PC-9 (cell line): Measurements from ENCODE around the gene ITSN1. TPM values are rescaled to one million over a fixed set of nuclear protein-coding genes. Genes with fewer than 3 reads are reported as not detected.

Experiments used
- BruUV-seq: library from RNA; stranded (reverse); fragments of 400-500 nt; replicated peaks from 2 replicates; lab custom pipeline; 2021; lab: Mats Ljungman, UMichigan
- CTCF ChIA-PET: fragments of 300-600 bp; sonication (Branson Sonifier 250); formaldehyde crosslinking; loops from one replicate; lab custom pipeline; 2022; ENCODE audit warnings: antibody characterized with exemption; lab: Charles Lee
- POLR2A ChIA-PET: fragments of 300-600 bp; sonication (Branson Sonifier 250); formaldehyde crosslinking; loops from one replicate; lab custom pipeline; 2022; ENCODE audit warnings: antibody characterized with exemption; ENCODE audit not compliant: unreplicated experiment; lab: Charles Lee
- DNase-seq, 2 experiments: peaks; one replicate each; pipeline versions ENCODE4 v3.0.0 to v3.0.0-alpha.2; 2015 to 2022; ENCODE audit warnings: mixed read lengths in 1 of 2
- H2AFZ ChIP-seq: fragments of 200-600 bp; sonication (generic); 2 replicates; pipeline ENCODE4 v1.8.1; 2017; ENCODE audit warnings: antibody characterized with exemption
- H3F3A ChIP-seq: fragments of 200-600 bp; sonication (generic); 2 replicates; pipeline ENCODE4 v1.8.1; 2017; ENCODE audit warnings: antibody characterized with exemption, mild to moderate bottlenecking, low read depth; ENCODE audit not compliant: insufficient read depth
- H3K27ac ChIP-seq: fragments of 200-600 bp; sonication (generic); 2 replicates; pipeline ENCODE4 v1.6.1; 2016; ENCODE audit warnings: mixed run types
- H3K27me3 ChIP-seq: fragments of 200-600 bp; sonication (generic); 2 replicates; pipeline ENCODE4 v1.6.1; 2016; ENCODE audit warnings: low read depth, mixed run types; ENCODE audit not compliant: insufficient read depth
- H3K36me3 ChIP-seq: fragments of 200-600 bp; sonication (generic); 2 replicates; pipeline ENCODE4 v1.6.1; 2016; ENCODE audit warnings: low read depth, mixed run types
- H3K4me1 ChIP-seq: fragments of 200-600 bp; sonication (generic); replicated peaks from 2 replicates; pipeline ENCODE4 v1.6.1; 2016; ENCODE audit warnings: mixed run types; ENCODE audit not compliant: insufficient read depth
- H3K4me2 ChIP-seq: fragments of 200-600 bp; sonication (generic); 2 replicates; pipeline ENCODE4 v1.6.1; 2017; ENCODE audit warnings: mixed run types
- H3K4me3 ChIP-seq: fragments of 200-600 bp; sonication (generic); 2 replicates; pipeline ENCODE4 v1.6.1; 2016; ENCODE audit warnings: mixed run types
- H3K79me2 ChIP-seq: fragments of 200-600 bp; sonication (generic); 2 replicates; pipeline ENCODE4 v1.6.1; 2017; ENCODE audit warnings: low read depth, mixed run types
- H3K9me2 ChIP-seq: fragments of 200-600 bp; sonication (generic); 2 replicates; pipeline ENCODE4 v1.8.1; 2017; ENCODE audit warnings: mild to moderate bottlenecking; ENCODE audit not compliant: insufficient read depth
- H3K9me3 ChIP-seq: fragments of 200-600 bp; sonication (generic); 2 replicates; pipeline ENCODE4 v1.8.1; 2016; ENCODE audit warnings: low read depth; ENCODE audit not compliant: insufficient read depth
- H4K20me1 ChIP-seq: fragments of 200-600 bp; sonication (generic); 2 replicates; pipeline ENCODE4 v1.8.1; 2017; ENCODE audit not compliant: insufficient read depth
- CTCF ChIP-seq: fragments of 200-600 bp; sonication (generic); conservative IDR thresholded peaks from 2 replicates; pipeline ENCODE4 v1.6.1; 2017; ENCODE audit warnings: mixed run types, antibody characterized with exemption, mild to moderate bottlenecking, moderate library complexity
- EZH2 ChIP-seq: fragments of 200-600 bp; sonication (generic); IDR thresholded peaks from 2 replicates; pipeline ENCODE4 v1.8.0; 2017; ENCODE audit warnings: antibody characterized with exemption, low read depth
- intact Hi-C: fragments of 100-400 bp; cut with micrococcal nuclease; formaldehyde crosslinking; loops from one replicate; pipeline ENCODE4 v1.10.0; 2022; ENCODE audit not compliant: unreplicated experiment
- total RNA-seq: library from RNA; stranded (reverse); gene quantifications from 2 replicates; pipeline ENCODE4 v1.2.3, GENCODE V29; 2021

Gene ITSN1
- total RNA-seq, 1 experiment from 2014 or later, result 46.3 TPM

- Histone ChIP-seq H3K4me2 (no peak overlapping the region), H3F3A (no peaks in the 10 kb centered on the region), H3K27ac (no peak overlapping the region), H2AFZ (no peak overlapping the region), H3K4me3 (no peak overlapping the region), H3K4me1 (no peaks in the 10 kb centered on the region), H3K9me3 (no peaks in the 10 kb centered on the region), H3K9me2 (no peaks in the 10 kb centered on the region), H4K20me1 (no peaks in the 10 kb centered on the region), H3K79me2 (0 out of 2 replicates have a peak, but pooled peaks cover 10% of the 10 kb centered on the region), H3K27me3 (no peaks in the 10 kb centered on the region), H3K36me3 (no peaks in the 10 kb centered on the region)
- TF ChIP-seq EZH2 (no peak), CTCF (no peak)
- no TSS peak for BruUV-seq
- ChIA-PET POLR2A (no interaction called here), CTCF (interaction anchor here (0.7 kb wide), 1 partner anchor 110 kb away, joined by 5 read pairs; no protein-coding TSS in a partner anchor)
- no peak for DNase-seq
- intact Hi-C loops, result no loop called here
Measured at GRCh38 chr21:33700491-33700890, 58.2 kb downstream of the ITSN1 start.

- no peaks in the 10 kb centered on the region for H3K36me3 ChIP-seq
- ChIA-PET CTCF (no interaction called here), POLR2A (interaction anchor here (0.6 kb wide), 1 partner anchor 20 kb away, joined by 9 read pairs; no protein-coding TSS in a partner anchor)
- no peak for DNase-seq
- no peaks in the 10 kb centered on the region for H3K9me2 ChIP-seq
- no peaks in the 10 kb centered on the region for H3K9me3 ChIP-seq
- no peaks in the 10 kb centered on the region for H3K79me2 ChIP-seq
- H3K27ac ChIP-seq, result no peak overlapping the region
- TF ChIP-seq EZH2 (no peak), CTCF (no peak)
- no peak overlapping the region for H3K4me3 ChIP-seq
- no peaks in the 10 kb centered on the region for H4K20me1 ChIP-seq
- no TSS peak for BruUV-seq
- no peak overlapping the region for H3K4me2 ChIP-seq
- H2AFZ ChIP-seq, result no peak overlapping the region
- intact Hi-C loops, result no loop called here
- H3K27me3 ChIP-seq, result no peaks in the 10 kb centered on the region
- no peaks in the 10 kb centered on the region for H3F3A ChIP-seq
- no peaks in the 10 kb centered on the region for H3K4me1 ChIP-seq
Measured at GRCh38 chr21:33703750-33704606, 61.7 kb downstream of the ITSN1 start.

- Histone ChIP-seq H4K20me1 (no peaks in the 10 kb centered on the region), H3K27me3 (no peaks in the 10 kb centered on the region), H3K36me3 (no peaks in the 10 kb centered on the region), H3K4me3 (no peak overlapping the region), H3K79me2 (no peaks in the 10 kb centered on the region), H3K4me2 (no peak overlapping the region), H3K27ac (no peak overlapping the region), H3K9me3 (no peaks in the 10 kb centered on the region), H2AFZ (no peak overlapping the region), H3F3A (no peaks in the 10 kb centered on the region), H3K9me2 (no peaks in the 10 kb centered on the region), H3K4me1 (no peaks in the 10 kb centered on the region)
- ChIA-PET POLR2A (no interaction called here), CTCF (no interaction called here)
- no TSS peak for BruUV-seq
- DNase-seq, result no peak
- intact Hi-C loops, result no loop called here
- TF ChIP-seq CTCF, result no peak
- no peak for TF ChIP-seq EZH2
Measured at GRCh38 chr21:33707846-33708245, 65.5 kb downstream of the ITSN1 start.
